ENCODE data around the gene ADGRE2.

DNA sequence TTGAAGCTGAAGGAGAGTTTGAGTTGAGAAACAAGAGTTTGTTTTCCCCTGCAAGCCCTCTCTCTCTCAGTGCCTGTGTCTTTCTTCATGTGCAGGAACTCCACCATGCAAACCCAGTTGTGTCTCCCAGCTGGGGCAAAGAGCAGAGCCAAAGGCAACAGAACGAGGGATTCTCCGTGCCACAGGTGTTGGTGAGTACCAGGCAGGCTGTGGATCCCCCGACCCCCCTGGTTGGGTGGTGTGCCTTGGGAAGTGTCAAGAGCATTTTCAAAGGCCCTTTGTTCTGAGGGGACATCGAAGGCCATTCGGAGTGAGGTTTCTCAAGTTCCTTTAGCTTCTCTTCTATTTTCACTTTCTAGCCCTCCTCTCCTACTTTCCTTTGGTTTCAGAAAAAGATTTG is 82.9 kb downstream of the ADGRE2 start:
- TF ChIP-seq, protein P1, sequence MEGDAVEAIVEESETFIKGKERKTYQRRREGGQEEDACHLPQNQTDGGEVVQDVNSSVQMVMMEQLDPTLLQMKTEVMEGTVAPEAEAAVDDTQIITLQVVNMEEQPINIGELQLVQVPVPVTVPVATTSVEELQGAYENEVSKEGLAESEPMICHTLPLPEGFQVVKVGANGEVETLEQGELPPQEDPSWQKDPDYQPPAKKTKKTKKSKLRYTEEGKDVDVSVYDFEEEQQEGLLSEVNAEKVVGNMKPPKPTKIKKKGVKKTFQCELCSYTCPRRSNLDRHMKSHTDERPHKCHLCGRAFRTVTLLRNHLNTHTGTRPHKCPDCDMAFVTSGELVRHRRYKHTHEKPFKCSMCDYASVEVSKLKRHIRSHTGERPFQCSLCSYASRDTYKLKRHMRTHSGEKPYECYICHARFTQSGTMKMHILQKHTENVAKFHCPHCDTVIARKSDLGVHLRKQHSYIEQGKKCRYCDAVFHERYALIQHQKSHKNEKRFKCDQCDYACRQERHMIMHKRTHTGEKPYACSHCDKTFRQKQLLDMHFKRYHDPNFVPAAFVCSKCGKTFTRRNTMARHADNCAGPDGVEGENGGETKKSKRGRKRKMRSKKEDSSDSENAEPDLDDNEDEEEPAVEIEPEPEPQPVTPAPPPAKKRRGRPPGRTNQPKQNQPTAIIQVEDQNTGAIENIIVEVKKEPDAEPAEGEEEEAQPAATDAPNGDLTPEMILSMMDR (IDR thresholded peaks at IDR 0.05; ENCODE audit: extremely low read depth in 1 of 2, insufficient read depth in 1 of 2, low read depth in 1 of 2, low read length in 2 of 2) = no peak
- TF ChIP-seq EZH2 (IDR thresholded peaks at IDR 0.05; ENCODE audit: borderline replicate concordance, low read depth, low read length, severe bottlenecking) (no peak), JUN (IDR thresholded peaks at IDR 0.05; ENCODE audit: borderline replicate concordance, insufficient read depth, insufficient read length, low read depth) (no peak)

Measured in endothelial cell of umbilical vein (primary cell).